ENCODE results near the gene GRID1.

Gene GRID1

GRCh38 chr10:85600026-85600743, 766.4 kb downstream of the GRID1 start:
- DNase-seq: no peak

- no peak for DNase-seq
Measured at GRCh38 chr10:85599081-85599480, 767.5 kb downstream of the GRID1 start.

- no peak for DNase-seq
Measured at GRCh38 chr10:85598646-85599045, 767.9 kb downstream of the GRID1 start.

- no peak for DNase-seq
Measured at GRCh38 chr10:85597006-85597405, 769.6 kb downstream of the GRID1 start.

- no peak for DNase-seq
Measured at GRCh38 chr10:85596389-85596788, 770.2 kb downstream of the GRID1 start.

- no peak for DNase-seq
Measured at GRCh38 chr10:85594239-85594638, 772.4 kb downstream of the GRID1 start.

GRCh38 chr10:85593226-85593772, 773.3 kb downstream of the GRID1 start:
- DNase-seq: no peak

- DNase-seq: no peak
Measured at GRCh38 chr10:85581371-85581770, 785.2 kb downstream of the GRID1 start.

- DNase-seq: no peak
Measured at GRCh38 chr10:85580585-85580984, 786.0 kb downstream of the GRID1 start.

GRCh38 chr10:85578860-85579259, 787.7 kb downstream of the GRID1 start:
- DNase-seq: no peak

- DNase-seq: no peak
Measured at GRCh38 chr10:85575441-85575840, 791.2 kb downstream of the GRID1 start.

GRCh38 chr10:85570871-85571270, 795.7 kb downstream of the GRID1 start:
- DNase-seq: no peak

- DNase-seq: no peak
Measured at GRCh38 chr10:85565381-85565780, 801.2 kb downstream of the GRID1 start.

- DNase-seq: no peak
Measured at GRCh38 chr10:85558533-85558932, 808.1 kb downstream of the GRID1 start.

GRCh38 chr10:85557706-85558105, 808.9 kb downstream of the GRID1 start:
- no peak for DNase-seq

GRCh38 chr10:85557077-85557476, 809.5 kb downstream of the GRID1 start:
- DNase-seq: no peak
